SU-DHL-6 (cell line): ENCODE measurements around the gene PNPLA2.

ENCODE experiments used
- EZH2phosphoT487 ChIP-seq: fragments of 200-600 bp; sonication (generic), shearing (Covaris generic); conservative IDR thresholded peaks from 2 replicates; pipeline ENCODE4 v1.6.1; 2018; ENCODE audit warnings: mild to moderate bottlenecking, antibody characterized with exemption, low read length, moderate library complexity, mixed read lengths
- TF ChIP-seq, protein P1 (sequence below): fragments of 200-600 bp; sonication (generic); IDR thresholded peaks from one replicate; pipeline ENCODE4 v1.5.1; 2017; ENCODE audit warnings: antibody characterized with exemption, mild to moderate bottlenecking, low read length, moderate library complexity; ENCODE audit not compliant: insufficient read depth, poor library complexity, severe bottlenecking

DNA sequence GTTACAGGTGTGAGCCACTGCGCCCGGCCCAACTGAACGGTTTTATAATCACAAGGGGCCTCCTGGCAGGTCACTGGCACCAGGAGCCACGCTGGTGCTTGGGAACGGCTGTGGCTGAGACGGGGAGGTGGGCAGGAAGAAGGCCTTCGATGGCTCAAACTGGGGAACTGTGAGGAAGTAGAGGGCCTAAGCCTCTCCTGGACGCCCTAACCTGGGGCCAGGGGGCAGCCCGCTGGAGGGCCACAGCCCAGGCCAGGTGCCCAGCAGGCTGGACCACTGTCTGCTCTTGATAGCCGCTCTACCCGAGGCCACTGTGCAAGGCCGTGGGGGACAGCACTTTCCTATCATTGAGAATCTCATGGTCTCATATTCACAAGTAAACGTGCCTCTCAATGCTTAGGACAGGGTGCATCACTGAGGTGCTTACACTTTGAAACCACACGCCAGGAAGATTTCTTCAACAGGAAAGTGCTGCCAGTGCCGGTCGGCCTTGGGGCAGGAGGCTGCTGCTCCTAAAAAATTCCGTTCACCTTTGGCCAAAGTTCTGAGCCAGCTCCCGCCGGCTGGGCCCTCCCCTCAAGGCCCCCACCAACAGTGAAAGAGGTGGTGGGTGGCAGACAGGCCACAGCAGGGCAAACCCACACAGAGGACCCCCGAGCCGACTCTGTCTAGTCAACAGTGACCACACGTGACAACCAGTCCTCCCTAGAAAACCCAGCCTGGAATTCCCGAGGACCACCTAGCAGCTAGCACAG lies 48.6 kb upstream of the PNPLA2 start:
- TF ChIP-seq, protein P1, sequence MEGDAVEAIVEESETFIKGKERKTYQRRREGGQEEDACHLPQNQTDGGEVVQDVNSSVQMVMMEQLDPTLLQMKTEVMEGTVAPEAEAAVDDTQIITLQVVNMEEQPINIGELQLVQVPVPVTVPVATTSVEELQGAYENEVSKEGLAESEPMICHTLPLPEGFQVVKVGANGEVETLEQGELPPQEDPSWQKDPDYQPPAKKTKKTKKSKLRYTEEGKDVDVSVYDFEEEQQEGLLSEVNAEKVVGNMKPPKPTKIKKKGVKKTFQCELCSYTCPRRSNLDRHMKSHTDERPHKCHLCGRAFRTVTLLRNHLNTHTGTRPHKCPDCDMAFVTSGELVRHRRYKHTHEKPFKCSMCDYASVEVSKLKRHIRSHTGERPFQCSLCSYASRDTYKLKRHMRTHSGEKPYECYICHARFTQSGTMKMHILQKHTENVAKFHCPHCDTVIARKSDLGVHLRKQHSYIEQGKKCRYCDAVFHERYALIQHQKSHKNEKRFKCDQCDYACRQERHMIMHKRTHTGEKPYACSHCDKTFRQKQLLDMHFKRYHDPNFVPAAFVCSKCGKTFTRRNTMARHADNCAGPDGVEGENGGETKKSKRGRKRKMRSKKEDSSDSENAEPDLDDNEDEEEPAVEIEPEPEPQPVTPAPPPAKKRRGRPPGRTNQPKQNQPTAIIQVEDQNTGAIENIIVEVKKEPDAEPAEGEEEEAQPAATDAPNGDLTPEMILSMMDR = no peak
- TF ChIP-seq EZH2phosphoT487 = no peak
